GM21737 (cell line): ENCODE data around the gene MARCOL.
"Not testable (repeated sequence)": the region's sequence is repeated elsewhere in the genome, so short reads cannot be mapped to it uniquely, and the experiment has no call there.

Experiments
- ATAC-seq: cut with Tn5 transposase; IDR thresholded peaks from one replicate; pipeline ENCODE4 v1.9.1; 2021; ENCODE audit warnings: mild to moderate bottlenecking, moderate library complexity; ENCODE audit not compliant: unreplicated experiment

Gene MARCOL

DNA sequence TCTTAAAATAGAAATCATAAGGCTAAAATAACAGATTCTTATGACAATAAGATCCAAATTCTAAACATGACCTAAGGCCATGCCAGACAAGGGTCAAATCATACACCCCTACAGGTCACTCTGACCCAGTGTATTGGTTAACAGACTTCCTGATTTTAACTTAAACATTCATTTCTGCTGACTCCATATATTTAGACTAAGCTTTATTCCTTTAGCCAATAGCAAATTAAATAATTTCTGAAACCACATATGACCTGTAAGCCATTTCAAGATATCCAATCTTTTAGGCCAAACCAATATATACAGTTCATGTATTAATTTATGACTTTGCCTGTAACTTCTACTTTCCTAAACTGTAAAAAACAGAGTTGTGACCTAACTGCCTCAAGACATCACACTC, 22.9 kb downstream of the MARCOL start:
- no peak for ATAC-seq

DNA sequence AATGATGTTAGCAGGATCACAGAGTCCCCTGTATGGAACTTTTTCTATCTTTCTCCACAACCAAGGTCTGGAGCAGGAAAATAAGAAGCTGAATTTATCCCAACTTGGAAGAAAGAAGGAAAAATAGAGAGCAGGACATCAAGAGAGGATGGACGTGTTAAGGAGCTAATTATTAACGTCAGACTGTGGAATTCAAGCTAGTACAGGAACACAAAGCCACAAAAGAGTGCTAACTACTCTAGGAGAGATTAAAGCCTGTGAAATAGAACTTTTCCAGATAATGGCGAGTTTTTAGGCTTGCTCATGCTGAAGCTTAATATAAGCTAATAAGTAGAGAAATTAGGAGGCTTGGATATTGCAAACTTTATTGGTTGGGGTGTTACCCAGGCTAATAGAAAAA, 29.6 kb downstream of the MARCOL start:
- no peak for ATAC-seq

DNA sequence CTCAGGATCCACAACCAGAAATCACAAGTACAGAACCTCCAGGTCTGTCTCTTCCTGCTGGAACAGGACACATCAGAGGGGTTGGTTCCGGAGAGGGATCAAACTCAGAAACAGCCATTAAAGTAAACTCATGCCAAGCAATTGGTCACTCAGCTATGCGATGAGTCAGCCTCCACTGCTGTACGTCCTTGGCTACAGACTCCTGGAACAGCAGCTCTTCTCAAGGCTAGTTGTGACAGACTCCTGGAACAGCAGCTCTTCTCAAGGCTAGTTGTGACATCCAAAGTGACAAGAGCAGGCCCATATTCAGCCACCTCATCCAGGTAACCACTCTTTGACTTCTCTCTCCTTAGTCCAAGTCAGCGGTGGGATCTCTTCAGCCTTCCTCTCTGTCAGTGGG, 30.2 kb downstream of the MARCOL start, which contains the start of gene SPINK13:
Gene SPINK13 (plus strand): TSS at position 229 of the 400 bp plus-strand sequence. CDS start 1,279 bp downstream, outside the sequence.
- ATAC-seq: no peak

DNA sequence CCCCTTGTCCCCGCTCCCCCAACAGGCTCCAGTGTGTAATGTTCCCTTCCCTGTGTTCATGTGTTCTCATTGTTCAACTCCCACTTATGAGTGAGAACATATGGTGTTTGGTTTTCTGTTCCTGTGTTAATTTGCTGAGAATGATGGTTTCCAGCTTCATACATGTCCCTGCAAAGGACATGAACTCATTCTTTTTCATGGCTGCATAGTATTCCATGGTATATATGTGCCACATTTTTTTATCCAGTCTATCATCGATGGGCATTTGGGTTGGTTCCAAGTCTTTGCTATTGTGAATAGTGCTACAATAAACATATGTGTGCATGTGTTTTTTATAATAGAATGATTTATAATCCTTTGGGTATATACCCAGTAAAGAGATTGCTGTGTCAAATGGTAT, 36.8 kb downstream of the MARCOL start:
- not testable (repeated sequence) for ATAC-seq

DNA sequence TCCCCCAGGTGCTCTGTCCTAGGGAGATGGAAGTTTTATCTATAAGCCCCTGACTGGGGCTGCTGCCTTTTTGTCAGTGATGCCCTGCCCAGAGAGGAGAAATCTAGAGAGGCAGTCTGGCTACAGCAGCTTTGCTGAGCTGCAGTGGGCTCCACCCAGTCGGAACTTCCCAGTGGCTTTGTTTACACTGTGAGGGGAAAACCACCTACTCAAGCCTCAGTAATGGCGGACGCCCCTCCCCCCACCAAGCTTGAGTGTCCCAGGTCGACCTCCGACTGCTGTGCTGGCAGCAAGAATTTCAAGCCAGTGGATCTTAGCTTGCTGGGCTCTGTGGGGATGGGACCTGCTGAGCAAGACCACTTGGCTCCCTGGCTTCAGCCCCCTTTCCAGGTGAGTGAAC, 42.6 kb downstream of the MARCOL start:
- ATAC-seq: not testable (repeated sequence)

DNA sequence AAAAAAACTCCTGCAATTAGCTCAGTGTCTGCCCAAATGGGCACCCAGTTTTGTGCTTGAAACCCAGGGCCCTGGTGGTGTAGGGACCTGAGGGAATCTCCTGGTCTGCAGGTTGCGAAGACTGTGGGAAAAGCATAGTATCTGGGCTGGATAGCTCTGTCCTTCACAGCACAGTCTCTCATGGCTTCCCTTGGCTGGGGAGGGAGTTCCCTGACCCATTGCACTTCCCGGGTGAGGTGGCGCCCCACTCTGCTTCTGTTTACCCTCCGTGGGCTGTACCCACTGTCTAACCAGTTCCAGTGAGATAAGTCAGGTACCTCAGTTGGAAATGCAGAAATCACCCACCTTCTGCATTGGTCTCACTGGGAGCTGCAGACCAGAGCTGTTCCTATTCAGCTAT, 43.0 kb downstream of the MARCOL start:
- ATAC-seq: not testable (repeated sequence)

DNA sequence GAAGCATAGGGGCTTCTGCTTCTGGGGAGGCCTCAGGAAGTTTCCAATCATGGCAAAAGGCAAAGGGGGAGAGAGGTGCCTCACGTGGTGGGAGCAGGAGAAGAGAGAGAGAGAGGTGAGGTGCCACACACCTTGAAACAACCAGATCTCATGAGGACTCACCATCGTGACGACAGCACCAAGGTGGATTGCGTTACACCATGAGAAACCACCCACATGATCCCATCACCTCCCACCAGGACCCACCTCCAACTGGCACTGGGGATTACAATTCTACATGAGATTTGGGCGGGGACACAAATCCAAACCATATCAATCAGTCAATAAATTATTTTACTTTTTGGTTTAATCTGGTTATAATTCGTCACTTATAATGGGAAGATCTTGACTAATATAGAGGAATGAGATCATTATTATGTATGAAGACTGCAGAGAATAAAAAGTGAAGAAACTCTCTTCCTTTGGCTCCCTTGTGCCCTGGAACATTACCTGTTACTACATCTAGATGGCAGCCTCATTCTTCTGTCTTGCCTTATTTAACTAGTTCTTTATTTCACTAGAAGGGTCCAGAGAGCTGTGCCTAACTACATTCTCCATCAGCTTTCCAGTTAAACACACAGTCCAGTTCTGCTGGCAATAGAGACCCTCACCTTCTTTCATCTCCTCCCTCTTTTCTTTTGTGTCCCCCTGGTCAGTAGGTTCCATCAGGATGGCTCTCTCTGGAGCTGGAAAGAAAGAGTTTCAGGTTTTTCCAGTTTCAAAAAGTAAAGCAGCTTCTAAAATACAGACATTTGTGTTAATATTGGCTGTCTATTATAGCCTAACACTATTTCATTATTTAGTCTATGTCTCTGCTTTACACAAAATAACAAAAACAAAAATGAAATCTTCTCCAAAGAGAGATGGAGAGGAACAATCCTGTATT, 52.2 kb downstream of the MARCOL start:
- peak; percentile 62 for ATAC-seq
